NCI-H146 (cell line): ENCODE results near the gene CEACAM16.
A peak's percentile ranks its signal among the peaks of the same experiment; 100 is the strongest.
"Not testable (repeated sequence)": the region's sequence is repeated elsewhere in the genome, so short reads cannot be mapped to it uniquely, and the experiment has no call there.

Source experiments
- DNase-seq: peaks from one replicate; lab custom pipeline; 2025; lab: John Stamatoyannopoulos, UW

CEACAM16 gene

DNA sequence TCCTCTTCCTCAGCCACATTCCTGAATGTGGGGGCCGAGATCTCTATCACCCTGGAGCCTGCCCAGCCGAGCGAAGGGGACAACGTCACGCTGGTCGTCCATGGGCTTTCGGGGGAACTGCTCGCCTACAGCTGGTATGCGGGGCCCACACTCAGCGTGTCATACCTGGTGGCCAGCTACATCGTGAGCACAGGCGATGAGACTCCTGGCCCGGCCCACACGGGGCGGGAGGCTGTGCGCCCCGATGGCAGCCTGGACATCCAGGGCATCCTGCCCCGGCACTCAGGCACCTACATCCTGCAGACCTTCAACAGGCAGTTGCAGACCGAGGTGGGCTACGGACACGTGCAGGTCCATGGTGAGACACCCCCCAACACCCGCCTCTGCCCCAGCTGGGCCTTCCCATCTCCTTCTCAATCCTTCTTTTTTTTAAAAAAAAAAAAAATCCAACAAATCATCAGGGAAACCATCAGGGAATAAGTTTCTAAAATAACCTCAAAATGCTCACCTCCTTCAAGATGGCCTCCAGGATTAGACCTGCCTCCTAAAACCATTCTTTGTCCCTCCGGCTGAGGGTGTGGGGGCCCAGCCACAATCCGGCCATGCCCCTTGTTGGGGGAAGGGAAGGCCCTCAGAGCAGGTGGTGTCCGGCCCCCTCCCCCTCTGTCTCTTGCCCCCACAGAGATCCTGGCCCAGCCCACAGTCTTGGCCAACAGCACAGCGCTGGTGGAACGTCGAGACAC, 4.6 kb downstream of the CEACAM16 start:
- no peak for DNase-seq

DNA sequence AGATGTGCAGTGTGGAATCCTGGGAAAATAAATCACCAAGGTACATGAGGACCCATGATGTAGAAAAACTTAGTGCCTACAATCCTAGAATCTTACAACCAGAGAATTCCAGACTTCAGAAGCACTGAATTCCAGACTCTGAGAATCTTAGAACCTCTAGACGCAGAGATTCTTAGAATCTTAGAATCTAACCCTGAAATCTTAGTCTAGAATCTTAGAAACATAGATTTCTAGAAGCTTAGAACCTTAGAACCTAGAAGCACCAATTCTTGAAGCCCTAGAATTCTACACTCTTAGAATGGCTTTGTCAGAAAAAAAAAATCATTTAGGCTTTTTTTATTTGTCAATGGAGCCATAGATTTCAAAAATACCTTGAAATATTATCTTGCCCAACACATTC, 6.0 kb downstream of the CEACAM16 start:
- no peak for DNase-seq

DNA sequence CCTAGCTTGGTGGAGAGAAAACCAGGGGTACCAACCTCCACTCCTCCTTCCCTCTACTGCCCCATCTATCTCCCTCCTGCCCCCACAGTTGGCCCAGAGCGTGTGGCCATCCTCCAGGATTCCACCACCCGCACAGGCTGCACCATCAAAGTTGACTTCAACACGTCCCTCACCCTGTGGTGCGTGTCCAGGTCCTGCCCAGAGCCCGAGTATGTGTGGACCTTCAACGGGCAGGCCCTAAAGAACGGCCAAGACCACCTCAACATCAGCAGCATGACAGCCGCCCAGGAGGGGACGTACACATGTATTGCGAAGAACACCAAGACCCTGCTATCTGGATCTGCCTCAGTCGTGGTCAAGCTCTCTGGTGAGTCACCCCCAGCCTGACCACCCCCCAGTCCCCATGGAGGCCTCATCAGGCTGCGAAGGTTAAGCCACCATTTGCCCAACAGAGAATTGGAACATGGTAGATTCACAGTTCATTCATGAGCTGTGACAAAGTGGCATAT, 6.6 kb downstream of the CEACAM16 start:
- no peak for DNase-seq

DNA sequence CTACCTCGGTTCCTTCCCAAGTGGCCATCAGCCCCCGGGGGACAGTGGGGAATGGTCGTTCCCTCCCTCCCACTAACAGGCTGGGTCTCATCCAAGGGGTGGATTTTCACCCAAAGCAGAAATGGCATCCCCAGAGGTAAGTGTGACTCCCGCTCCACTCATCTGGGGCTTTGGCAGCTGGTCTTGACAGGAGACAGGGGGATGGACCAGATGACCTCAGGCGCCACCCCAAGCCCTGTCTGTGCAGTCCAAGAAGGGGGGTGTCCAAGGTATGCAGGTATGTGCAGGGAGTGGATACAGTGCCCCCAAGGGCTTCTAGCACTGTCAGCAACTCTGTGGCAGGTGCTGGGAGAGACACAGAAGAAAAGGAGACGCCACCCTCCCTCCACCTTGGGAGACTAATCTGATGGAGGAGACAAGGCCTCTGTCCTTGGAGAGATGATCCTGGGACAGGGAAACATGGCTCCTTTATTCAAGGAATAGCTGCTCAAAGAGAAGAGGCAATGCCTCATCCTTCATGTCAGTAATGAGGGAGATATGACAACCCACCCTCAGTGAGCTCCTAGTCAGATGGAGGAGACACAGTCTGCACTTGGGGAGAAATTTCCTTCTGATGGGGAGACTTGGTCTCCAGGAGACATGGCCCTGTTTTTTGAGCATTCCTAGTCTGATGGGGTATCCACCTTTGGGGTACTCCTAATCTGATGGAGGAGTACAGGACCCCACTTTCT, 7.7 kb downstream of the CEACAM16 start:
- no peak for DNase-seq

DNA sequence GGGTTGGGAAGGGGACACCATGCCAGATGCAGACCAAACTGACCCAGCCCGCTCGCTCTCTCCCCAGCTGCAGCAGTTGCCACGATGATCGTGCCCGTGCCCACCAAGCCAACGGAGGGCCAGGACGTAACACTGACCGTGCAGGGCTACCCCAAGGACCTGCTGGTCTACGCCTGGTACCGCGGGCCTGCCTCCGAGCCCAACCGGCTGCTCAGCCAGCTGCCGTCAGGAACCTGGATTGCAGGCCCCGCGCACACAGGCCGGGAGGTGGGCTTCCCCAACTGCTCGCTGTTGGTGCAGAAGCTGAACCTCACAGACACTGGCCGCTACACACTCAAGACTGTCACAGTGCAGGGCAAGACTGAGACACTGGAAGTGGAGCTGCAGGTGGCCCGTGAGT, 8.8 kb downstream of the CEACAM16 start:
- DNase-seq = no peak

DNA sequence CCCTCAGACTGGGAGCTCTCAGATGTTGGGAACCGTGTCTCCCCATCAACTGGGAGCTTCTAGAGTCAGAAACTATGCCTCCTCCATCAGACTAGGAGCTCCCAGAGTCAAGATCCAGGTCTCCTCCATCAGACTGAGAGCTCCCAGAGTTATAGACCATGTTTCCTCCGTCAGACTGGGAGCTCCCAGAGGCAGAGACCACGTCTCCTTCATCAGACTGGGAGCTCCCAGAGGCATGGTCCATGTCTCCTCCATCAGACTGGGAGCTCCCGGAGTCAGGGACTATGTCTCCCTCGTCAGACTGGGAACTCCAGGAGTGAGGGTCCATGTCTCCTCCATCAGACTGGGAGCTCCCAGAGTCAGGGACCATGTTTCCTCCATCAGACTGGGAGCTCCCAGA, 10.0 kb downstream of the CEACAM16 start:
- DNase-seq = no peak

DNA sequence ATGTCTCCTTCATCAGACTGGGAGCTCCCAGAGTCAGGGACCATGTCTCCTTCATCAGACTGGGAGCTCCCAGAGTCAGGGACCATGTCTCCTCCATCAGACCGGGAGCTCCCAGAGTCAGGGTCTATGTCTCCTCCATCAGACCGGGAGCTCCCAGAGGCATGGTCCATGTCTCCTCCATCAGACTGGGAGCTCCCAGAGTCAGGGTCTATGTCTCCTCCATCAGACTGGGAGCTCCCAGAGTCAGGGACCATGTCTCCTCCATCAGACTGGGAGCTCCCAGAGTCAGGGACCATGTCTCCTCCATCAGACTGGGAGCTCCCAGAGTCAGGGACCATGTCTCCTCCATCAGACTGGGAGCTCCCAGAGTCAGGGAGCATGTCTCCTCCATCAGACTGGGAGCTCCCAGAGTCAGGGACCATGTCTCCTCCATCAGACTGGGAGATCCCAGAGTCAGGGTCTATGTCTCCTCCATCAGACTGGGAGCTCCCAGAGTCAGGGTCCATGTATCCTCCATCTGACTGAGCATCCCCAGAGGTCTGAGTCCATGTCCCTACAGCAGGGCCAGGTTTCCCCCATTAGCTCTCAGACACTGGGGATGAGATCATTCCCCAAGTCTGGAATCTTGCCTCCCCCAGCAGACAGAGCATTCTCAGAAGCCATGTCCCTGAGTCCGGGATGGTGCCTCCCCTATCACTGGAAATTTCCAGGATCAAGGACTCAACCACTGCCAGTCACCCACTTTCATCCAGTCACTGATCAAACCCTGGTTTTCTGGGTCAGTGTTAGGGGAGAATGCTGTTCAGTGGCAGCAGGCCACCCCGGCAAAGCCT, 10.7 kb downstream of the CEACAM16 start:
- not testable (repeated sequence) for DNase-seq

DNA sequence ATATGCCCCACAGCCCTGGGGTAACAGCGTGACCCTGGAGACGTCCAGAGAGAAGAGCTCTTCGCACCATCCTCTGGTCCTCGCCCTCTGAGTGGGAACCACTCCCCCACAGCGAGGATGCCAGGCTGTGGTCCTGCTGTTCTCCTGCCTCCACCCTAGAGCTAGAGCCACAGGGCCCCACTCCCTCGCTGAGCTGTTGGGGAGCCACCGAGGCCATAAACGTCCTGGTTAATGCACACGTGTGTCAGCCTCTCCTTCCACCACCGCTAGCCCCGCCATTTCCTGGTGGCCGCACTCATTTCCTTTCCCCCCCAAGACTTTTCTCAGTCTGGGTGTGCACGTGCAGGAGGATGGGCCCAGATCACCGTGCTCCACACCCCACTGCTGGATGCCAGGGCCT, 11.5 kb downstream of the CEACAM16 start:
- DNase-seq = no peak

DNA sequence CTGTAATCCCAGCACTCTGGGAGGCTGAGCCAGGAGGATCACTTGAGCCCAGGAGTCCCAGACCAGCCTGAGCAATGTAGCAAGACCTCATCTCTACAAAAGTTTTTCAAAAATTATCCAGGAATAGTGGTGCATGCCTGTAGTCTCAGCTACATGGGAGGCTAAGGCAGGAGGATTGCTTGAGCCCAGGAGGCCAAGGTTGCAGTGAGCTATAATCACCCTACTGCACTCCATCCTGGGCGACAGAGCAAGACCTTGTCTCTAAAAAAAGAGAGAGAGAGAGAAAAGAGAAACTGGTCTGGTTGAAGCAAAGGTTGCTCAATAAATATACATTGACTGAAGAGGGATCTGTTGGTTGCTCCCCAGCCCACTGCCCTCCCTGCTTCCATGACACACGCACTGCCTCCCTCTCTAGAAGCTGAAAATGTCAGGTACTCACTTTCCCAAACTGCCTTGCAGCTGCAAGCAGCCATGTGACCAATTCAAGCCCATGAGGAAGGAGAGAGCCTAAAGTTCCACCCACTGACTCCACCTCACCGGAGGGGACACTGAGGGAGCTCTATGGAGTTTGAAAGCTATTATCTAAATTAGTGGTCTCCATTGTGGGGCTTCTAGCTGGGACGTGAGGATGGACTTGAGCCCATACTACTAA, 14.0 kb downstream of the CEACAM16 start:
- no peak for DNase-seq

DNA sequence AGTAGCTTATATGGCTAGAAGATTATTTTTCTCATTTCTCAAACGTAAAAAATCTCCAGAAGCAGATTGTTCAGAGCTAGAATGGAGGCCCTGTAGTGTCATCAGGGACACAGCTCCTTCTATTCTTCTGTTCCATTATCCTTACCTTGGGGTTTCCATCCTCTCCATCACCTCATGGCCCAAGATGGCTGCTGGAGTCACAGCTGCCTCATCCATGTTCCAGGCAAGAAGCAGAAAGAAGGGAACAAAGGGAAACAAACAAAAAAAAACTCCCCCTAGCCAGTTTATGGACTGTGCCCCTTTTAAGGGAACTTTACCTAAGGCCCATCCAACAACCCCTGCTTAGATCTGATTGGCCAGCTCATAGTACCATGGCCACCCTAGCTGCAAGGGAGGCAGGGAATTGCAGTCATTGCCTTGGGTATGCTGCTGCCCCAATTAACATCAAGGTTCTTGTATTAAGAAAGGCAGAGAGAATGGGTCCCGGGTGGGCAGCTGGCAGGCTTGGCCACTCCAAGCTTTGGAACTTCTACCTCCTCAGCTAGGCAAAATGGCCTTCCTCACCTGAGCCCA, 15.7 kb downstream of the CEACAM16 start:
- no peak for DNase-seq

DNA sequence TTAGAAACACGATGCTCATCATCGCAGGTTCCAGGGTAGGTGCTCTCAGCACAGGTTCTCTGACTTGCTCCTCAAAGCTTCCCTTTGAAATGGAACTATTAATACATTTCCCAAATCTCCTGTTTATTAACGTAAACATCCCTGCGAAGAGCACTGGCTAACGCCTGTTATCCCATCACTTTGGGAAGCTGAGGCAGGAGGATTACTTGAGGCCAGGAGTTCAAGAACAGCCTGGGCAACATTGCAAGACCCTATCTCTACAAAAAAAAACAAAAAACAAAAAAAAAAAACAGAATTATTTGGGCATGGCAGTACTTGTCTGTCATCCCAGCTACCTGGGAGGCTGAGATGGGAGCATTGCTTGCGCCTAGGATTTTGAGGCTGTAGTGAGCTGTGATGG, 18.7 kb downstream of the CEACAM16 start:
- no peak for DNase-seq

DNA sequence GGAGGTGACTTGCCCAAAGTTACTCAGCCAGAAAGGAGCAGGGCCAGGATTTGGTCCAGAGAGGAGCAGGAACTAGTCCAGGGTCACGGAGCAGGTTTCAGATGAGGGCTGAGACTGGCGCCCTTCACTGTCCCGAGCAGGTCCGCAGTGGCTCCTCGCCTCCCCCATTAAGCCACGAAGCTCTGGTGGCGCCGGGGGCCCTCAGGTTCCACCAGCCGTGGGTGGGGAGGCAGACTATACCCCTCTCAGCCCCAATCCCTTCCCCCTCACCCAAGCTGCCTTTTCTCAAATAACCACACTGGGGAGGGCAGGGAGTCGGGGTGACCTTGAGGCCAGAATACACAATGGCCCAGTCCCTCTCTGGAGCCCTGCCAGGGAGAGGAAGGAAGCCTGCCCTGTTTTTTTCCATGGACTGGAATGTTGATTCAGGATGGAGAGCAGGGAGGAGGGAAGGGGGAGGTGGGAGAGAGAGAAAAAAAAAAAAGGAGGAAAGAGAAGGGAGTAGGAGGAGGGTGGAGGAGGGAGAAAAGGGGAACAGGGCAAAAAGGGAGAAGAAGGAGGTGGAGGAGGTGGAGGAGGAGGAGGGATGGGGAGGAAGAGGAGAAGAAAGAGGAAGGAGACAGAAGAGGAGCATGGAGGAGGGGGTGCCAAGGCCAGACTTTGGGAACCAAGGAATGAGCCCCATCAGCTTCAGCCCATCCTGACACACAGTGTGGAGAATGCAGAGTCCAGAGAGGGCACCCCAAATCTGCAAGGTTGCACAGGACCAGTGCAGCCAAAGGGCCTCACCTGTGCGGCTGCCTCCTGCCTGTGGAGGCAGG, 19.7 kb downstream of the CEACAM16 start:
- DNase-seq = peak; percentile 84

DNA sequence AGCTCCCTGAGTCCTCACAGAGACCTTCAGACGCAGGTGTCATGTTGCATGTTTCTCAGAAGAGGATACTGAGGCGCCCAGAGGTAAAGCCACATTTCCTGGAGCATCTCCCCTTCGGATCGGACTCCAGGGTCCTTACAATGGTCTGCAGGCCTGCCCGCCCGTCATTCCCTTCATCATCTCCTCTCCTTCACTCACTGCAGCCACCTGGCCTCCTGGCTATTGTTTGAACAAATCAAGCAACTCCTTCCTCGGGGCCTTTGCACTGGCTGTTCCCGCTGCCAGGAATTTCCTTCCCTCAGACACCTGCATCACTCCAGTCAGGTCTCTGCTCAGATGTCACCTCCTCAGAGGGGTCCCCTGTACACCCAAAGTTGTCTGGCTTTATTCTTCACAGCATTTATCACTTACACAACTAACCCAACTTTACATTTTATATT, 20.3 kb downstream of the CEACAM16 start:
- no peak for DNase-seq

DNA sequence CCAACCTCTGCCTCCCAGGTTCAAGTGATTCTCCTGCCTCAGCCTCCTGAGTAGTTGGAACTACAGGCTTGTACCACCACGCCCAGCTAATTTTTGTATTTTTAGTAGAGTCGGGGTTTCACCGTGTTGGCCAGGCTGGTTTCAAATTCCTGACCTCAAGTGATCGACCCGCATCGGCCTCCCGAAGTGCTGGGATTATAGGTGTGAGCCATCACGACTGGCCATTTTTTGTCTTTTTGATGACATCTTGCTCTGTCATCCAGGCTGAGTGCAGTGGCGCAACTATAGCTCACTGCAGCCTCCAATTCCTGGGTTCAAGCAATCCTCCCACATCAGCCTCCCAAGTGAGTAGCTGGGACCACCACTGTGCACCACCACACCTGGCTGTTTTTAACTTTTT, 21.4 kb downstream of the CEACAM16 start:
- not testable (repeated sequence) for DNase-seq

DNA sequence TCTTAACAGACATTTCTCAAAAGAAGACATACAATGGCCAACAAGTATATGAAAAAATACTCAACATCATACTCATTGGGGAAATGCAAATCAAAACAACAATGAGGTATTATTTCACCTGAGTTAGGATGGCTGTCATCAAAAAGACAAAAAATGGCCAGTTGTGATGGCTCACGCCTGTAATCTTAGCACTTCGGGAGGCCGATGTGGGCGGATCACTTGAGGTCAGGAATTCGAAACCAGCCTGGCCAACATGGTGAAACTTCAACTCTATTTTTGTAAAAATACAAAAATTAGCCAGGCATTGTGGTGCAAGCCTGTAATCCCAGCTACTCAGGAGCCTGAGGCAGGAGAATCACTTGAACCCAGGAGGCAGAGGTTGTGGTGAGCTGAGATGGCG, 22.0 kb downstream of the CEACAM16 start:
- DNase-seq = no peak

DNA sequence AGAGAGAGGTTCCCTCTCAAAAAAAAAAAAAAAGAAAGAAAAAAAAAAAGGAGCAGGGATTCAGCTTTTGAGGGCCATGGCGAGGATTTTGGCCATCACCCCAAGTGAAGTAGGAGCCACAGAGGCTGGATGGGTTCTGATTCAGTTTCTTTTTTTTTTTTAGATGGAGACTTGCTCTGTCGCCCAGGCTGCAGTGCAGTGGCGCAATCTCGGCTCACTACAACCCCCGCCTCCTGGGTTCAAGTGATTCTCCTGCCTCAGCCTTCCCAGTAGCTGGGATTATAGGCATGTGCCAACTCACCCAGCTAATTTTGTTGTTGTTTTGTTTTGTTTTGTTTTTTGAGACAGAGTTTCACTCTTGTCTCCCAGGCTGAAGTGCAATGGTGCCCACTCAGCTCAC, 22.4 kb downstream of the CEACAM16 start:
- DNase-seq = not testable (repeated sequence)

DNA sequence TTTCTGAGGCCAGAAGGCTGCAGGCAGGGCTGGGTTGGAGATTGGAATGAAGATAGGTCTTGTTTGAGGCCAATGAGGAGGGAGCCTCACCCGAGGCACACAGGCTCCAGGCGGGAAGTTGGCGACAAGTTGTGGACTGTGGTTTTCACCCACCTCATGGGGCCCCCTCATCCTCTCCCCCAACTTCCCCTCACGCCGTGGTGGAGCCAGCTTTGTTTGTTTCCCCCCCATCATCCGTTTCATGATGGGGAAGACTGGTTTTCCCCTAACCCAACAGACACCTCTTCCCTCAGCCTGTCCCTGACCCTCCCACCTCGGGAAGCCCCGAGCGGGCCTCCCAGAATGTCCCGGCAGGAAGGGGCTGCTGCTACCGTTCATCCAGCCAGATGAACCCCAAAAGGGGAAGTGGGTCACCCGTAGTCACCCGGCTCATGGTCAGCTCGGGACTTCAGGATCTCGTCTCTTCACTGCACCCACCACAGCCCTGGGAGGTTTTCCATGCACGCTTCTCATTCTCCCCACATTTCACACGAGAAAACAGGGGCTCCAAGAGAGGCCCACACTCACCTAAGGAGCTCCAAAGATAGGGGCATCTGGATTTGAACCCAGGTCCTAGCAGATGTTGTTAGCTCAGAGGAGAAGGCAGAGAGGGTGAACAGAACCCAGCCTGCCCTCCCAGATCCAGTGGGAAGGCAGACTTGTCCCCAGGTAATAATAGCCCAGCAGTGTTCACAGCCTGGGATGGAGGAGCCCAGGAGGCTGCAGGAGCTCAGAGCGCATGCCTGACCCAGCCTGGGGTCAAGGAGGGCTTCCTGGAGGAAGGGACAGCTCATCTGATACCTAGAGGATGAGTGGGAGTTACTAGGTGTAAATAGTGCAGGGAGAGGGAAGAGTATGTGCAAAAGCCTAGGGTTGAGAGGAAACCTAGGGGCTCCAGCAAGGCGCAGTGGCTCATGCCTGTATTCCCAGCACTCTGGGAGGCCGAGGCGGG, 23.5 kb downstream of the CEACAM16 start:
- no peak for DNase-seq

DNA sequence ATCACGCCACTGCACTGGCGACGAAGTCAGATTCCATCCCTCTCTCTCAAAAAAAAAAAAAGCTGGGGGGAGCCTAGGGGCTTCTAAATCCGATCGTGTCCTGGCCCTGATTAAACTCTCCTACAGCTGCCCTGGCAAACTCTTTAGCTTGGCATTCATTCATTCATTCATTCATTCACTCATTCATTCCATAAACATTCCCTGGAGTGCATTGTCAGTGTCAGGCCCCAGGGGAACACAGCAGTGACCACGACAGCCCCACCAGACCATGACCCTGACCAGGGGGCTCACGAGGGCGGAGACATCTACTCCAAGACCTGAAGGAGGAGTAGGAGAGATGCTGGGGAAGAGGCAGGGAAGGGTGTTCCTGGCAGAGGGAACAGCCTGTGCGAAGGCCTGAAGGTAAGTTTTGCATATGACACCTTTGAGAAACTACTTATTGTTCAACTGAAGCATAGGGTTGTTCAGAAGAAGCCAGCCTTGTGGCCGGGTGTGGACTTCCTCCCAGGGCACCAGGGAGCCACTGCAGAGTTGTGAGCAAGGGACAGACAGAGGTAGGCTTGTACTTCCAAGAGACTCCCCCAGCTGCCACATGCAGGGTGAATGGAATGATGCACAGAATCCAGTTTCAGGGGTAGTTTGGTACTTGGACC, 24.5 kb downstream of the CEACAM16 start:
- no peak for DNase-seq

DNA sequence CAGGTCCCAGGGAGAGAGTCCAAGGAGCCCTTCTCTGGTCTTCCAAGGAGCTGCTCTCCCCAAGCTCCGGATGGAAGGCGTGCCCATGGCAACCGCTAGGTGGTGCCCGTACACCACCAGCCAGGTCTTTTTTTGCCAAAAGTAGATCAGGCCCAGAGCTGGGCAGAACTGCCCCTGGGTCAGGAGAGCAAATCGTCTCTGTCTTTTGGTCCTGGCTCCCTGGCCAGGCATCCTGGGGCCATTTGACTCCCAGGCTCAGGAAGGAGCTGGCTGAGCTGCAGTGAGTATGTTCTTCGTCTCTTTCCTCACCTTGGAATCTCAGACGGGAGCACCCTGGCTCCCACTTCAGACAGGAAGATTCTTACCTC, 25.0 kb downstream of the CEACAM16 start:
- peak; percentile 74 for DNase-seq
